Dendritic cell treated with granulocyte-macrophage colony-stimulating factor and Interleukin-4, amounts not matched to agents 40 ng/mL and 50 ng/mL, for 4 days (primary cell): ENCODE results near the gene VAPB.

Experiments used
- H3K27ac Mint-ChIP-seq: one replicate; pipeline ENCODE4 v1.8.0; 2022; ENCODE audit warnings: mild to moderate bottlenecking, mixed read lengths
- H3K27me3 Mint-ChIP-seq: one replicate; pipeline ENCODE4 v1.8.0; 2022; ENCODE audit warnings: mild to moderate bottlenecking, mixed read lengths
- H3K36me3 Mint-ChIP-seq: one replicate; pipeline ENCODE4 v1.8.0; 2022; ENCODE audit warnings: low read depth, mixed read lengths
- H3K4me1 Mint-ChIP-seq: one replicate; pipeline ENCODE4 v1.8.0; 2022; ENCODE audit warnings: low read depth, mixed read lengths
- H3K4me3 Mint-ChIP-seq: one replicate; pipeline ENCODE4 v1.8.0; 2022; ENCODE audit warnings: mild to moderate bottlenecking, moderate library complexity, mixed read lengths
- H3K9me3 Mint-ChIP-seq: one replicate; pipeline ENCODE4 v1.8.0; 2022; ENCODE audit warnings: mixed read lengths
- intact Hi-C: fragments of 100-400 bp; cut with micrococcal nuclease; formaldehyde crosslinking; loops from one replicate; pipeline ENCODE4 v1.15.0; 2022

Gene VAPB

DNA sequence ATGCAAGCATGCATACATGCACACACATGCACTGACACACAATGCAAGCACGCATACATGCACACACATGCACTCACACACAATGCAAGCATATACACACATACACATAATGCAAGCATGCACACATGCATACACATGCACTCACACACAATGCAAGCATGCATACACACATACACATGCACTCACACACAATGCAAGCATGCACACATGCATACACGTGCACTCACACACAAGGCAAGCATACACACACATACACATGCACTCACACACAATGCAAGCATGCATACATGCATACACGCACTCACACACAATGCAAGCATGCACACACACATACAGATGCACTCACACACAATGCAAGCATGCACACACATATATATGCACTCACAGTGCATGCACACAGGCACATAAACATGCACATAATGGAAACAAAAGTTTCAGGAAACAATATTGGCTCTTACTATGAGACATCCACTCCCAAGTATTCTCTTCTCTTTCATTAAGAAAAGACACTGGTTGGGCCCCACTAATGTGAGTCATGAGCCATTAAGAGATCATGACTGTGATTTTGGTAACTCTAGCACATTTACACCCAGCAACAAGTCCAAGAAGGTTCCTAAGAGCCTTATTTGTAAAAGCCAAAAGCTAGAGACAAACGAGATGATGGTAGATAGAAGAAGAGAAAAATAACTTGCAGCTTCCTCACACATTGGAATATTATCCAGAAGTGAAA is 103.9 kb downstream of the VAPB start:
- H3K9me3 Mint-ChIP-seq, result peaks cover 11% of the 10 kb centered on the region
- intact Hi-C loops, result no loop called here
- no peaks in the 10 kb centered on the region for H3K36me3 Mint-ChIP-seq
- no peak overlapping the region for H3K4me3 Mint-ChIP-seq
- H3K4me1 Mint-ChIP-seq, result no peaks in the 10 kb centered on the region
- H3K27ac Mint-ChIP-seq, result no peak overlapping the region
- H3K27me3 Mint-ChIP-seq, result peaks cover 5% of the 10 kb centered on the region

DNA sequence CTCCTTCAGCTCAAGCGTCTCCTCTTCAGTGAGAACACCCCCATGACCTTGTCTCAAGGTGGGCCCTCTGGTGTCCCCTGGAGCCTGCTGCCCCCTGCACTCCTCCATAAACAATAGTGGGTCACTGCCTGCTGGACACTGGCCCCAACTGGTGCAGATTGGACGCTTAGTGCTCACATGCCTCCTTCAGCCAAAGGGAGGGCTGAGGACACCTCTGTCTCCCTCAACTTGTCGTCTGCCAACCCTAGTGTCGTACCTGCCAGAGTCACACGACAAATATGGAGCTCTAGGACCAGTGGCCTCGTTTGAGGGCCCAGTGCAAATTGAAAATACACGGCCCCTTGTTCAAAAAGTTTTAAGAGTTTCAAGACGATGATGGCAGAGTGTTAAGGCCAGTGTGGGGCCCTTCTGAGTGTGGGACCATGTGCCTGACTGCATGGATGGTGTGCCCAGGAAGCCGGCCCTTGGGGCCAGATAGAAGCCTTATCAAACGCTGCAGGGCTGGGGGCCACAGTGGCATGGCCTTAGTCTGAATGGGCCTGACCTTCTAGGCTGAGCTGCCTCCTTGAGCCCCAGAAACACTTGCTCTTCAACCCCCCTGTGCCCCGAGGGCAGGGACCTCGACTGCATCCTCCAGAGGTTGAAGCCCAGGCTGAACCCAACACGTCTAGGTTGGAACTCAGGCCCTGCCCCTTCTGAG is 106.0 kb downstream of the VAPB start:
- intact Hi-C loops, result no loop called here
- Mint-ChIP-seq H3K4me1 (no peaks in the 10 kb centered on the region), H3K27ac (no peak overlapping the region), H3K36me3 (no peaks in the 10 kb centered on the region), H3K9me3 (no peaks in the 10 kb centered on the region), H3K4me3 (no peak overlapping the region), H3K27me3 (peaks cover 12% of the 10 kb centered on the region)

DNA sequence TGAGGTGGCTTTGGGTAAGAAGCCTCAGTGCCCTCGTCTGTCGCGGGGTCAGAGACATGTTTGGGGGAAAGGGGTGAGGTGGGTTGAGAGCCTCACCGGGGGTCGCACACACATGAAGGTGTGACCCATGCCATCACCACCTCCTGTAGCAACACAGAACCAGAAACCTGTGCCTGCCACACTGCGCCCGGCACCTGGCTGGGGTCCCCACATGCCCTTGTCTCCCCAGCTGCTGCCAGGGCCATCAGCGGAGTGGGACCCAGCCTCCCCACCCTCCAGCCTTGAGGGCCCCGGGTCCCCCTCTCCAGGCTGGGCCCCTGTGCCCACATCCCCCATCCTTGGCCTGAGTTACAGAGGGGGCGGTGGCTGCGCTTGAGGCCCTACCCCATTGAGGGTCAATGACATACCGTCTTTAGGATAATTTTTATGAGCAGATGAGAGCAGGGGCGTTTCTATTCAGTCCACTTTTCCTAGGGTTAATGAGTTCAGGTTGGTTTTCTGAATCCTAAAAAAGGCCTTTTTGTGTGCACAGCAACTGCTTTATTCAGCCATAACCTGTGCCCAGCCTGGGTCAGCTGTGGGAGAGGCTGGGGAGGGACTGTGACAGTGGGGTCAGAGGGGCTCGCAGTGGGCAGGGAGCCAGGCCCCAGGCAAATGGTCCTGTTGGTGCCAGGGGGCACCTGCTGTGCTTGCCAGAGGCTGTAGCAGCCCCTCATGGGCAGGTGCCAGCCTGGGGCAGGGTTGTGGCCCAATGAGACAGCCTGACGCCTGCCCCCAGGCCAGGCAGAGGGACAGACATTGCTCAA is 106.8 kb downstream of the VAPB start:
- Mint-ChIP-seq H3K36me3 (no peaks in the 10 kb centered on the region), H3K27ac (no peak overlapping the region), H3K27me3 (peaks cover 8% of the 10 kb centered on the region), H3K9me3 (no peaks in the 10 kb centered on the region), H3K4me3 (no peak overlapping the region), H3K4me1 (no peaks in the 10 kb centered on the region)
- intact Hi-C loops, result no loop called here

DNA sequence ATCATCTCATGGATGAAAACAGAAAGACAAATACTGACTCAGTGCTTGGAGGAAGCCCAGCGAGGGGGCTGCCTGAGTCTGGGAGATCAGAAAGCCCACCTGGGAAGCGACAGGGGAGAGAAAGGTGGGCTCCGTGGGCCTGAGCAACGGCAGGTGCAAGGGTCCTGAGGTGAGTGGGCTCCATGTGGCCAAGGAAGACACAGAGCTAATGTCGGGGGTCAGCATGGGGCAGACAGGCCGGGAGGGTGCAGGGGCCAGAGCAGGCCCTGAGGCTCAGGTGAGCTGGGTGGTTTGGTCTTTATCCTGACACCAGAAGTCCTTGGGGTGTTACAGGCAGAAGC is 107.4 kb downstream of the VAPB start:
- intact Hi-C loops, result no loop called here
- Mint-ChIP-seq H3K4me3 (no peak overlapping the region), H3K9me3 (peaks cover under 1% of the 10 kb centered on the region), H3K36me3 (no peaks in the 10 kb centered on the region), H3K27me3 (peaks cover 8% of the 10 kb centered on the region), H3K27ac (no peak overlapping the region), H3K4me1 (no peaks in the 10 kb centered on the region)

DNA sequence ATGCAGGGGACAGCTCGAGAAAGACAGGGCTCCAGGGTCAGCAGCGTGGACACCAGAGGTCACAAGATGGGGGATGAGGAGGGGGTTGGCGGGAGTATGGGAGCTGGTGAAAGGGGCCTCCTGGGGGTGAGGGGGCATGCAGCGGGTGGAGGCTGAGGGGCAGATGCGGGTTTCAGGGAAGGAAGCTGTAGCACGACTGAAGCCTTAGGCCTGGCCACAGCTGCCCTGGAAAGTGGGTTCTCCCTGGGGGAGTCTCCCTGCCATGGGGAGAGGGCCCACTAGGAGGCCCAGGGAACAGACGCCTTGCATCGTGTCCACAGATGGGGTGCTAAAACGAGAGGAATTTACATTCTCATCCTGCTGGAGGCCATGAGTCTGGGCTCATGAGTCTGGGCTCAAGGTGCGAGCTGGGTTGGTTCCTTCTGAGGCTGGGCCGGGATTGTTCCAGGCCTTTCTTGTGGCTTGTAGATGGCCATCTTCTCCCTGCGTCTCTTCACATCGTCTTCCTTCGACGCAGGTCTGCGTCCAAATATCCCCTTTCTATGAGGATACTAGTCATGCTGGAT is 108.1 kb downstream of the VAPB start:
- Mint-ChIP-seq H3K4me3 (no peak overlapping the region), H3K36me3 (no peaks in the 10 kb centered on the region), H3K27me3 (peaks cover 10% of the 10 kb centered on the region), H3K27ac (no peak overlapping the region), H3K4me1 (no peaks in the 10 kb centered on the region), H3K9me3 (peaks cover 9% of the 10 kb centered on the region)
- intact Hi-C loops, result no loop called here

DNA sequence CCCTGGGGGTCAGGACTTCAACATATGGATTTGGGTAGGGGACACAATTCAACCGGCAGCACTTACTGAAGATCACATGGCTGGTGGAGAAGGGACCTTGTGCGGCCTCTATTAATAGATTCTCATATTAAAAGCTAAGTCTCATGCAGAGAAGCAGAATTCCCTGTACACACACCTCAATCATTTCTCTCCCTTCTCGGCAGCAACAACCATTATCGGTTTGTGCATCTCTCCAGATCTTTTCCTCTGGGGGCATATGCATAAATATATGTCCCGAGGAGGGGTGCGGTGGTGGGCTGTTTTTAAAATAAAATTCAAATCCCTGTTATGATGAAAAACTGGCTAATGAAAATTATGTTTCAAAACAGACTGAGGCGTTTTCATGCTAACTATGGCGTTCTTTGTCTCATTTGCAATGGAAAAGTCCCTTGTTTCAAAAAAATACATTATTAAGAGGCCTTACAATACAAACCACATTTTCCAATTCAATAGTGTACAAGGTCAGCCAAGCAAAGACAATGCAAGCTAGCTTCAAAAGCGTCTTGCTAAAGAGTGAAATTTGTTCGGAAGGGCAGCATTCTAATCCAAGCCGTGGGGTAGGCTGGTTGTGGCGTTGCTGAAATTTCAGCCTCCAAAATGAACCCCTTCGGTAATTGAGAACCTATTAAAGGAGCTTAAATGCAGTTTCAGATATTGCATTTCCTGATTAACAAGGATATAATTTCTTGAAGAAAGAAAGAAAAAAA is 108.9 kb downstream of the VAPB start:
- Mint-ChIP-seq H3K27me3 (peaks cover 10% of the 10 kb centered on the region), H3K36me3 (no peaks in the 10 kb centered on the region), H3K4me1 (no peaks in the 10 kb centered on the region), H3K9me3 (peaks cover 11% of the 10 kb centered on the region), H3K27ac (no peak overlapping the region), H3K4me3 (no peak overlapping the region)
- intact Hi-C loops, result no loop called here

DNA sequence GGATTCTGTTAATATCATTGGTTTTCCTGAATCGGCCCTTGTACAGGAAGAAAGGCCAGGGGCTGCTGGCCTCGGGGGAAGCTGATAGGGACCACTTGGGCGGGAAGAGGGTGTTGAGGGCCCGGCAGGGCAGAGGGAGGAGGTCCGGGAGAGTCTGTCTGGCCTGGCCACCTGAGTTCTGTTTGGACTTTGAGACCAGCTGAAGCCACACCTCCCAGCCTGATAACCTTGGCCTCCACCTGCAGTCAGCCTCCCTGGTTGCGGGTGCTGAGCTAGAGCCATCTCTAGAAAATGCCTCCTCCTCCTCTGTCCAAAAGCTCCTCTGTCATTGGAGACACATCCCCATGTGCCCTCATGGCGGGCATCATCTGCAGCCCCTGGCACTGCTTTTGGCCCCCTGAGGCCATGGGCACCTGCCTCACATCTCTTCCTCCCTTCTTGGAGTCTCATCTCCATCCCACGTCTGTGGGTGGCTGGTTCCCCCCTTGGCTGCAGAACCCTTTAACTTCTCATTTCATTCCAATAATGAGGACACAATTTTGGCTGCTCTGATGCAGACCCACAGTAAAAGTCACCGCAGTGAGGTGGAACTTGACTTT is 109.5 kb downstream of the VAPB start:
- Mint-ChIP-seq H3K4me1 (no peaks in the 10 kb centered on the region), H3K27me3 (peaks cover 10% of the 10 kb centered on the region), H3K36me3 (no peaks in the 10 kb centered on the region), H3K27ac (no peak overlapping the region), H3K4me3 (no peak overlapping the region), H3K9me3 (peaks cover 12% of the 10 kb centered on the region)
- intact Hi-C loops, result no loop called here

DNA sequence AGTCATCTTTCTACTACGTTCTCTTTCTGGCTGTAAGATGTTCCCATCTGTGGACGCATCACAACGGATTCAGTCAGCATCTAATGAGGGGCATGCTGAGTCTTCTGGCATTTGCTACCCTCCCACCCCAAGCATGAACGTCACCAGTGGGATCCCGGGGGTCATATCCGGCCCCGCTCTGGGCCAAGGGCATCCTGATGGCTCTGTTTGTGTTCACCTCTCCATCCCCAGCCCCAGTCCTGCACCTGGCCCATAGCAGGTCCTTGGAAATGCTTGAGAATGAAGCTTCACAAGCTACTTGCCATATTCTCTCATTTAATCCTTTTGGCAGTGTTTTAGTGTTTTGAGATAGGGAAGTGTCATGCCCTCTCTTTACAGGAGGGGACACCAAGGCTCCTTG is 111.2 kb downstream of the VAPB start:
- Mint-ChIP-seq H3K4me1 (no peaks in the 10 kb centered on the region), H3K27me3 (peaks cover 10% of the 10 kb centered on the region)

More for the DNA sequence above, 111.2 kb downstream of the VAPB start:
- intact Hi-C loops, result no loop called here
- no peaks in the 10 kb centered on the region for H3K36me3 Mint-ChIP-seq
- H3K27ac Mint-ChIP-seq, result no peak overlapping the region
- no peak overlapping the region for H3K4me3 Mint-ChIP-seq
- peaks cover 29% of the 10 kb centered on the region for H3K9me3 Mint-ChIP-seq
